ENCODE results near the gene CHMP4B.

CHMP4B gene

DNA sequence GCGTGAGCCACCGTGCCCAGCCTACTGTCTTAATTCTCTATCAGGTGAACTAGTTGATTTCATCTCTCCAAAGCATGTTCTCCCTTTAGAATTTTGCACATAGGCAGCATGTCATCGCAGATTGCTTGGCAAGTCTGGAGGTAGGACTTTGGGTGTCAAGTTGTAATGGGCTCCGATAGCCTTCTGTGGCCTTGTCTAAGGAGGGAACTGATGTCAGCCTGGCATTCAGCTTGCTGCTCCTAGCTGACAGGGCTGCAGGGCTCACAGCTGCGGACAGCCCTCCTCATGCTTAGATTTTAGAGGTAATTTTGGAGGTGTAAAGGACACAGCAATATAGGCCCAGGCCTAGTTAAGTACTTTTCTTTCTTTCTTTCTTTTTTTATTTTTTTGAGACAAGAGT is 11.3 kb downstream of the CHMP4B start:
- no peak for DNase-seq

GRCh38 chr20:33822991-33823390 is 11.8 kb downstream of the CHMP4B start:
- no peak for DNase-seq

- no peak for DNase-seq
These were observed 13.7 kb downstream of the CHMP4B start for GRCh38 chr20:33824852-33825251.

DNA sequence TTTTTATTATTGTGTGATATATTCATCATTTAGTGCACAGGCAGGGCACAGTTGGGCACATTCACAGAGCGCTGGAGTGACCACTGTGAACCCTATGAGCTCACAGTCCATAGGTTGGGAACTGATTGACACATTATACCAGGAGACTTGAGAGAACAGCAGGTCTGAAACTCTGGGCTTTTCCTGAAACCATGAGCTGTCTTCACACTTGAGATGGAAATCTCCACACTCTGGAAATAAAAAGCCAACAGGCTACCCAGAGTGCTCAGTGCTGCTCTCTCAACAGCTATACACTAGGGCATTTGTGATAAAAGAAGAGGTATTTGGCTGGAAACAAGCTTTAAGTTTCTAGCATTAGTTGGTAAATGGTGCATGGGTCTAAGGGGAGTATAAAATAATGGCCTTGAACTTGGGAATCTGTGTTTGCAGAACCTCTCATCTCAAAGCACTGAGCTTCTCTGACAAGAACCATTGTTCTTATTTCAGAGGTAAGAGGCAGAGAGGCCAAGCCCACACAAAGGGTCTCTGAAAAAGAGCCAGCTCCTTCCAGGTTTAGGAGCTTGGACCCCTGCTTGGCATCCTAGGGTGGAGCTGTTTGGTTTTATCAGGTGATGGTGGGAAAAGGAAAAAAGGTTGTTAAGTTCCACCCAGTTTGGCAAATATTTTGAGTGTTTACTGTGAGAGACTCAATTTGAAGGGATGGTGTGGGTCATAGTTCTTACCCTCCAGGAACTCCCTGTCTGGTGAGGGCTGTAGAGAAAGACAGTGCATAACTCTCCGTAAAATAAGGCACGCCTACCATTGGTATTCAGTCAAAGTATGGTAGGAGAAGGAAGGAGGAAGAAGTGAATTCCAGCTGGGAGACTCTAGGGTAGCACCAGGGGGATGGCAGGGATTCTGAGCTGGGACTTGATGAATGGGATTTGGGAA is 14.5 kb downstream of the CHMP4B start:
- no peak for DNase-seq

- no peak for DNase-seq
These were observed 15.2 kb downstream of the CHMP4B start for GRCh38 chr20:33826270-33826897.

GRCh38 chr20:33827109-33827508 is 16.0 kb downstream of the CHMP4B start:
- no peak for DNase-seq

DNA sequence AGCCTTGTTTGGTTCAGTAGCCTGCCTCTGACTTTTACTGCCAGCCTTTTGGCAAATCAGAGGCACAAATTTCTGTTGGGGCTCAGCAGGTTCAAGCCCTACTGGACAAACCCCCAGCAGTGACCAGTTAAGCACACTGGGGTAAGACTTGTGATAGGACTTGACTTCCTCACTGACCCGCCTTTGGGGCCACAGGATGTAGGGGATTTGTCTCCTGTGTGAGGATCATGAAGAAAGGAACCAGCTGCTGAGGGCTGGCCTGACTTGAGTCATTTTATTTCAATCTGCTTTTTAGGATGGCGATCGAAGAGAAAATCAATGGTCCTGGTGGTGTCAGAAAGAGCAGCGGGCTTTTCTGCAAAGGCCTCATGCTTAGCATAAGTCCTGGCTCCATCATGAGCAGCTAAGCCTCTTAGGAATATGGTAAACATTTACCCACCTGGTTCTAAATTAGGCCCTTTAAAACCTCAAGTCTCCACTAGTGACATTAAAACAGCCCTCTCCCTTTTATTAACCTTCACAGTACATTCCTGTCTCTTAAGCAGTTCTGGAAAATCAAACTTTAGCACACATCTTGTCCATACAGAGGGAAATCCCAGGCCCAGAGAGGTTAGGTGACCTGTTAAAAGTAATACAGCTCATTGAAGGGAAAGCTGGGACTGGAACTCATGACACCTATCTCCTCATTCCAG is 16.6 kb downstream of the CHMP4B start:
- no peak for DNase-seq

GRCh38 chr20:33828326-33828844 is 17.2 kb downstream of the CHMP4B start:
- no peak for DNase-seq

DNA sequence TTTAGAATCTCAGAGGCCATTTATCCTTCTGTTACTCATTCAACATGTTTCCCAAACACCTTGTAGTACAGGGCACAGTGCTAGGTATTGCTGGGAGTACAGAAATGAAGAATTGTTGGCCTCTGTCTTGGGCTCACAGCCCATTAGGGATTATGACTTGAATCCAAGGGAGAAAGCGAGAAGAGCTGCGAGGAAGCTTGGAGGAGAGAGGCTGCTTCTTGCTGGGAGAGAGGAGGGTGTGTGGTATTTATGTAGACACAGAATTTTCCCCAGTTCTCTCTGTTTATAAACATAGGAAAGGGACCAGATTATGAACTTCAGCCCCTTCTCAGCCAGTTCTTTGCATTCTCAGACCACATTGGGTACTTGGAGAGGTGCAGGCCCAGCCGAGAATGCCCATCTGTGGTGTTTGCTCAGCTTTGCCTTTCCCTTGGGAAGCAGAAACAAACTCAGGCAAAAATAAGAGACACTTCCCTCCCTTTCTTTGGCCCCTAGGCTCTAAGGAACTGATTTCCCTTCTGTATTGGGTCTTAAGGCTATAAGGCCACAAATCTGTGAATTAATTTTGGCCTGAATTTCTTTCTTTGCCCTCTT is 17.9 kb downstream of the CHMP4B start:
- no peak for DNase-seq

GRCh38 chr20:33829636-33830035 is 18.5 kb downstream of the CHMP4B start:
- DNase-seq = no peak

DNA sequence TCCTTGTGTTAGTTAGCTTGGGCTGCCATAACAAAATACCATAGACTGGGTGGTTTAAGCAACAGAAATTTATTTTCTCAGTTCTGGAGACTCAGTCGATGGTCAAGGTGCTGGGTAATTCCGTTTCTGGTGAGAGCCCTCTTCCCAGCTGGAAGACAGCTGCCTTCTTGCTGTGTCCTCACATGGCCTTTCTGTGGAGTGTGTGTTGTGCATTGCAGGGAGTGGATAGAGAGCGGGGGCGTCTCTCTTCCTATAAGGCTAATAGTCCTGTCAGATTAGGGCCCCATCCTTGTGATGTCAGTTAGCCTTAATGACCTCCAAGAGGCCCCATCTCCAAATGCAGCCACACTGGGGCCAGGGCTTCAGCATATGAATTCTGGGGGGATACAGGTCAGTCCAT is 19.2 kb downstream of the CHMP4B start:
- DNase-seq = no peak

DNA sequence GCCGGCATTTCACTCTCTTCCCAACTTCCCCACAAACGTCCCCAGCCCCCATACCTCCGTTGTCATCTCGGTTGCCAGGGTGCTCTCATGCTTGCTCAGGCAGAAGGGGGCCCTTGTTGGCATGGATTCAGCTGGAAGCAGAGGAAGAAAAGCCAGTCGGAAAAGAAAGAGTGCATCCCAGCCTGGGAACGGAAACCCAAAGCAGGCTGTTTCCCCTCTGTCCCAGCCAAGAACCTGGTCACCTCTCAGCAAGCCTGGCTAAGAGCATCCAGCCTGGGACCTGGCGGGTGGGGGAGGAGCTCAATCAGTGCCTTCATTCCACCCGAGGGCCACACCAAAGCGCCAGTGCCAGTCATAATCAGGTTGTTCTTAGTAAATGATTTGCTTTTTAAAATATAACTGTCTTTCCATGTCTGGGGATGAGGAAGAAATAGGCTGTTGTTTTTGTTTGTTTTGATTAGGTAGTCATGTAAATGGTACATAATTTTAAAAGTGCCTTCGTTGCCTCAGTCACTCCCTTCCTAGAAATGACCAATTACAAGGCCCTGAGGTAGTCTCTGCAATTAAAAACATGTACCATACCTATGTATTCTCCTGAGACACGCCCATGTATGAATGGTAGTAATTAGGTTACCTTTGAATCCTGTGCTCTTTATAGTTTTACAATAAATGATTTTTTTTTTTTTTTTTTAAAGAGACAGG is 21.1 kb downstream of the CHMP4B start:
- DNase-seq = no peak

DNA sequence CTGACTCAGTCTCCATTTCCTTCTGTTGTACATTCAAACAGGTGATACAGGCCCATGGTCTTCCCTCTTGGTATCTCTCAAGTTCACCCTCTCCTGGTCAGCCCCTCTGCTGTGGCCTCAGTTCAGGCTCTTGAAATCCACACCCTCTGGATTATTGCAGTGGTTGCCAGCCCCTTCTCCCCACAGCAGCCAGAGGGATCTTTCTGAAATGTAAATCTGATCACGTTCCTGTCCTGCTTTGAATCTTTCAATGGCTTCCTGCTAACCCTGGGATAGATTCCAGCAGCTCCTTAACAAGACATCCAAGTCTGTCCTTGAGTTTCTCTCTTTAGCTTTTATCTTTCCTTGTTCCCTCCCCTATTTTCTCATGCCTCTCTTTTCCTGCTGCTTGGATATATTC is 22.2 kb downstream of the CHMP4B start:
- DNase-seq = no peak

- no peak for DNase-seq
These were observed 24.5 kb downstream of the CHMP4B start for GRCh38 chr20:33835615-33836172.

DNA sequence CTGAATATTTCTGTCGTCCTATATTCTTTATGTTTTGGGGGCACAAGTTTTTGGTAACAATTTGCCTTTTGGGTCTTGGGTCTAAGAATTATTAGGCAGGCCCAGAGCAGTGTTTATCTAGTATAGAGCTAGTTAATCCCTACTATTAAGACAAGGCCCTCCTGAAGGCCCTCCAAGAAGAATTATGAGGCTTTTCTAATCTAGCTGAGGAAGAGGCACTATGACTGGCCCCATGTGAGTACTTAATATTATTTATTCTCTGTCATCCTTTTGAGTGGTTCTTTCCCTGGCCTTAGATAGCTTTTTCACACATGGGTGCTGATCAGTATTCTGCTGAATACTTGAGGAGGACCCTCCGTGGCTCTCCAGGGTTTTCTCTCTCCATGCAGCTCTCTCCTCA is 25.1 kb downstream of the CHMP4B start:
- no peak for DNase-seq

DNA sequence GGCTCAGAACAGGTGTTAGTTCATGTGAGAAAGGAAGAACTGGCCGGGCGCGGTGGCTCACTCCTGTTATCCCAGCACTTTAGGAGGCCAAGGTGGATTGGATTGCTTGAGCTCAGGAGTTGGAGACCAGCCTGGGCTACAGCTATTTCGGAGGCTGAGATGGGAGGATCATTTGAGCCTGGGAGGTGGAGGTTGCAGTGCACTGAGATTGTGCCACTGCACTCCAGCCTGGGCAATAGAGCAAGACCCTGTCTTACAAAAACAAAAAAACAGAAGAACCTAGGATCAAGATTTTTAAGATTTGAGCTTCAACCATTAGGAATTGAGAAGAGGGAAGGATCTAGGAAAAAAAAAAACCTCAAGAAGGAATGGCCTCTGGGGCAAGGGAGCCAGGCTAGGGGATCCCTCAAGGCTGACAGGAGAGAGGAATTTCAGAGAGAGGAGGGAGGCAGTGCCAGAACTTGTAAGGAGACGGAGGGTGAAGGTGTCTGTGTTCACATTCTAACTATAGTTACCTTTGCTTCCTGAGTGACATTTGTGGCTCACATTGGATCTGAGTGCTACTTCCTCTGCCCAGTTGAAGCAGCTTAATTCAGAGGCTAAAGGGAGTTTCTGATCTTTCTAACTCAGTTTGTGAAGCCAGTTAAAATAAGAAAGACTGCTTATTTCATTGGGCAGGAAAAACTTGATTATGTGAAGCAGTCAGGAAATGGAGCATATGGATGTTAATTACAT is 26.1 kb downstream of the CHMP4B start:
- DNase-seq = no peak

- no peak for DNase-seq
These were observed 27.1 kb downstream of the CHMP4B start for GRCh38 chr20:33838035-33838864.

- no peak for DNase-seq
These were observed 28.4 kb downstream of the CHMP4B start for GRCh38 chr20:33839591-33839990.

DNA sequence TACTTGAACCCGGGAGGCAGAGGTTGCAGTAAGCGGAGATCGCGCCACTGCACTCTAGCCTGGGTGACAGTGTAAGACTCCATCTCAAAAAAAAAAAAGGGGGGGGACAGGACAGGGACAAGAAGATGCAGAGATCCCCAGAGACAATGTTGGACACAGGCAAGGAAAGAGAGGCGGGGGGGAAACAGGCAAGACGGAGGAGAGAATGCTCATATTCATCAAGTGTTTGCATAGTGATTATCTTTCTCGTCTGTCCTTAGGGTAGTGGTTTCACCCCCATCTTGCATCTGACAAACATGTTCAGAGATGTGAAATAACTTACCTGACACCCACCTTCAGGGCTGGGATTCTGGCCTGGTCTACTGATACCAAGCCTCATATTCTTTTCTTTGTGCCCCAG is 29.0 kb downstream of the CHMP4B start:
- DNase-seq = no peak

GRCh38 chr20:33840759-33841435 is 29.7 kb downstream of the CHMP4B start:
- DNase-seq = no peak

All from activated gamma-delta T cell treated with Interleukin-2 at 50 U/mL for 16 hours (primary cell).